Stimulated activated naive B cell treated with anti-CD40 and anti-IgM and Interleukin-4, amounts not matched to agents 10 μg/mL and 1 μg/mL and 100 μg/mL, for 72 hours (primary cell): ENCODE data around the gene NDUFS4.

Experiments
- ATAC-seq, 2 donors: fragments of 150-1000 bp; cut with Tn5 transposase; replicated peaks; 2 replicates each; pipeline ENCODE4 v1.10.0; 2021; ENCODE audit warnings: moderate library complexity in 1 of 2
- DNase-seq: peaks from one replicate; pipeline ENCODE4 v3.0.0; 2021
- H3K27ac Mint-ChIP-seq: one replicate; pipeline ENCODE4 v1.8.0; 2022; ENCODE audit warnings: mild to moderate bottlenecking, mixed read lengths
- H3K27me3 Mint-ChIP-seq, 2 donors: one replicate each; pipeline ENCODE4 v1.8.0; 2022; ENCODE audit warnings: mixed read lengths in 2 of 2
- H3K36me3 Mint-ChIP-seq, 2 donors: one replicate each; pipeline ENCODE4 v1.8.0; 2022; ENCODE audit warnings: mixed read lengths in 2 of 2, mild to moderate bottlenecking in 1 of 2
- H3K4me1 Mint-ChIP-seq, 2 donors: one replicate each; pipeline ENCODE4 v1.8.0; 2022; ENCODE audit warnings: mixed read lengths in 2 of 2, mild to moderate bottlenecking in 1 of 2
- H3K4me3 Mint-ChIP-seq, 2 donors: one replicate each; pipeline ENCODE4 v1.8.0; 2022; ENCODE audit warnings: mild to moderate bottlenecking in 2 of 2, mixed read lengths in 2 of 2, moderate library complexity in 1 of 2
- H3K9me3 Mint-ChIP-seq, 2 donors: one replicate each; pipeline ENCODE4 v1.8.0; 2022; ENCODE audit warnings: mixed read lengths in 2 of 2, mild to moderate bottlenecking in 1 of 2

Gene NDUFS4

DNA sequence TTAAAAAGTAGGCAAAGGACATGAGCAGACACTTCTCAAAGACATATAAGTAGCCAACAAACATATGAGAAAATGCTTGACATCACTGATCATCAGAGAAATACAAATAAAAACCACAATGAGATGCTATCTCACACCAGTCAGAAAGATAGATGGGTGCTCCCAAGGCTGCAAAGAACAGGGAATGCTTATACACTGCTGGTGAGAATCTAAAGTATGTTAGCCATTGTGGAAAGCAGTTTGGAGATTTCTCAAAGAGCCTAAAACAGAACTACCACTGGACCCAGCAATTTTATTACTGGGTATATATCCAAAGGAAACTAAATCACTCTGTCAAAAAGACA lies 154.2 kb downstream of the NDUFS4 start:
- H3K4me3 Mint-ChIP-seq = no peak overlapping the region
- DNase-seq (no peak), ATAC-seq (no peak)
- H3K27ac Mint-ChIP-seq = no peak overlapping the region
- H3K36me3 Mint-ChIP-seq = peaks cover 3 to 8% of the 10 kb centered on the region in 2 donors
- H3K4me1 Mint-ChIP-seq = no peaks in the 10 kb centered on the region
- peaks cover 0 to 17% of the 10 kb centered on the region in 2 donors for H3K27me3 Mint-ChIP-seq
- peaks cover 21 to 30% of the 10 kb centered on the region in 2 donors for H3K9me3 Mint-ChIP-seq

DNA sequence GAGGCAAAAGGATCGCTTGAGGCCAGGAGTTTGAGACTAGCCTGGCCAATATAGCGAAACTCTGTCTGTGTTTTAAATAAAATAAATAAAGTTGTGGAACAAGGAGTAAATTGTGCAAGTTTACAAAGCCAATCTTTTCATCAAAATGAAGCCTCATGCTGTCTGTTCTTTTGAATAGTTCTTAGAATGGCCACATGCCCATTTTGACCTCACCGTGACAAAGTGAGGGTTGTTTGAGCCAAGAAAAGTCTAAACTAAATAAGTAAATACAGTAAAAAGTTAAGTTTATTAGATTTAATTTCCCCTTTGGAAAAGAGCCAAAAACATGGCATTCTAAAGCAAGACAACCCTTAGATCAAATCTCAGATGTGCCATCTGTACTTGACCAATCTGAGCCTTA lies 165.7 kb downstream of the NDUFS4 start:
- no peak overlapping the region for H3K4me3 Mint-ChIP-seq
- no peak overlapping the region for H3K27ac Mint-ChIP-seq
- DNase-seq = no peak
- ATAC-seq = no peak
- peaks cover 0 to 3% of the 10 kb centered on the region in 2 donors for H3K36me3 Mint-ChIP-seq
- H3K4me1 Mint-ChIP-seq = peaks cover 7 to 10% of the 10 kb centered on the region in 2 donors
- no peaks in the 10 kb centered on the region for H3K27me3 Mint-ChIP-seq
- peaks cover 7 to 11% of the 10 kb centered on the region in 2 donors for H3K9me3 Mint-ChIP-seq

DNA sequence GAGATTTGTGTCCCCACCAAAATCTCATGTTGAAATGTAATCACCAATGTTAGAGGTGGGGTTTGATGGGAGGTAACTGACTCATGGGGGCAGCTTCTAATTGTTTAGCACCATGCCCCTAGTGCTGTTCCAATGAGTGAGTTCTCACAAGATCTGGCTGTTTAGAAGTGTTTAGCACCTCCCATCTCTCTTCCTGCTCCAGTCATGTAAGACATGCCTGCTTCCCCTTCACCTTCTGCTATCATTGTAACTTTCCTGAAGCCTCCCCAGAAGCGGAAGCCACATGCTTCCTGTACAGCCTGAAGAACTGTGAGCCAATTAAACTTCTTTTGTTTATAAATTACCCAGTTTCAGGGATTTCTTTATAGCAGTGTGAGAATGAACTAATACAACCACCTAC lies 170.5 kb downstream of the NDUFS4 start:
- Mint-ChIP-seq H3K4me3 (no peak overlapping the region), H3K36me3 (peaks cover 0 to 3% of the 10 kb centered on the region in 2 donors), H3K4me1 (peaks cover 14 to 22% of the 10 kb centered on the region in 2 donors), H3K27me3 (no peaks in the 10 kb centered on the region), H3K9me3 (peaks cover 7 to 11% of the 10 kb centered on the region in 2 donors), H3K27ac (no peak overlapping the region)
- DNase-seq (no peak), ATAC-seq (peak; percentile 57 to 60)
